ENCODE measurements around the gene TEX19.

Gene TEX19

GRCh38 chr17:82358465-82359350 lies at the start of gene TEX19:
Gene TEX19 (plus strand): TSS chr17:82359247. CDS start chr17:82362151, 2,904 bp downstream.
- TF ChIP-seq CTCF (IDR thresholded peaks at IDR 0.05; ENCODE audit: control extremely low read depth, extremely low read depth, low read depth, missing control alignments), result no peak
- ChIA-PET POLR2A (no interaction called here), CTCF (interaction anchor here (2.6 kb wide), 1 partner anchor 10 kb away, joined by 9 read pairs; no protein-coding TSS in a partner anchor)
- no peak for DNase-seq (ENCODE audit: extremely low spot score)

- CTCF ChIA-PET, result interaction anchor here (1.1 to 2.1 kb wide), 4 partner anchors 10 to 37 kb away, joined by 3 to 5 read pairs (median 4); no protein-coding TSS in a partner anchor
- POLR2A ChIA-PET, result no interaction called here
- DNase-seq (ENCODE audit: extremely low spot score), result no peak
- no peak for TF ChIP-seq CTCF (IDR thresholded peaks at IDR 0.05; ENCODE audit: control extremely low read depth, extremely low read depth, low read depth, missing control alignments)
Measured at GRCh38 chr17:82309656-82310570, 49.1 kb upstream of the TEX19 start.

- CTCF ChIA-PET, result interaction anchor here (1.1 to 2.1 kb wide), 4 partner anchors 8 to 72 kb away, joined by 3 to 5 read pairs (median 3); no protein-coding TSS in a partner anchor
Measured at GRCh38 chr17:82310877-82311276, 48.2 kb upstream of the TEX19 start.

GRCh38 chr17:82311971-82312370 lies 47.1 kb upstream of the TEX19 start:
- DNase-seq (ENCODE audit: extremely low spot score), result no peak
- no peak for TF ChIP-seq CTCF (IDR thresholded peaks at IDR 0.05; ENCODE audit: control extremely low read depth, extremely low read depth, low read depth, missing control alignments)
- ChIA-PET POLR2A (interaction anchor here (0.7 kb wide), 1 partner anchor 288 kb away, joined by 3 read pairs; no protein-coding TSS in a partner anchor), CTCF (interaction anchor here (1.2 to 1.4 kb wide), 2 partner anchors 9 to 73 kb away, joined by 3 read pairs; no protein-coding TSS in a partner anchor)

More at GRCh38 chr17:82310877-82311276, 48.2 kb upstream of the TEX19 start:
- TF ChIP-seq CTCF (IDR thresholded peaks at IDR 0.05; ENCODE audit: control extremely low read depth, extremely low read depth, low read depth, missing control alignments), result no peak
- DNase-seq (ENCODE audit: extremely low spot score), result no peak
- POLR2A ChIA-PET, result no interaction called here

GRCh38 chr17:82313195-82314011 lies 45.6 kb upstream of the TEX19 start:
- DNase-seq (ENCODE audit: extremely low spot score), result no peak
- CTCF ChIA-PET, result interaction anchor here (1.4 kb wide), 1 partner anchor 12 kb away, joined by 5 read pairs; no protein-coding TSS in a partner anchor
- POLR2A ChIA-PET, result interaction anchor here (0.6 kb wide), 1 partner anchor 583 kb away, joined by 6 read pairs; no protein-coding TSS in a partner anchor
- TF ChIP-seq CTCF (IDR thresholded peaks at IDR 0.05; ENCODE audit: control extremely low read depth, extremely low read depth, low read depth, missing control alignments), result no peak

Measured in GM10248 (cell line).